MCF 10A (cell line): ENCODE measurements around the gene MINAR1. TPM values are rescaled to one million over a fixed set of nuclear protein-coding genes. Genes with fewer than 3 reads are reported as not detected.

ENCODE experiments used
- BruUV-seq: library from RNA; stranded (reverse); fragments of 400-500 nt; replicated peaks from 2 replicates; lab custom pipeline; 2021; lab: Mats Ljungman, UMichigan
- CTCF ChIA-PET: fragments of 300-600 bp; sonication (Branson Sonifier 250); formaldehyde crosslinking; extraction: SDS; loops from one replicate; lab custom pipeline; 2021; ENCODE audit warnings: antibody characterized with exemption, inconsistent platforms; lab: Yijun Ruan, JAX
- POLR2A ChIA-PET: fragments of 300-600, 350-650 bp; sonication (Branson Sonifier 250); formaldehyde crosslinking; extraction: SDS; loops from one replicate; lab custom pipeline; 2020; ENCODE audit warnings: antibody characterized with exemption, inconsistent platforms; lab: Yijun Ruan, JAX
- DNase-seq: peaks from one replicate; pipeline ENCODE4 v3.0.0-alpha.2; 2018; ENCODE audit not compliant: unreplicated experiment
- H3K27ac Mint-ChIP-seq: one replicate; pipeline ENCODE4 v1.8.0; 2022; ENCODE audit warnings: mild to moderate bottlenecking, low read depth, mixed read lengths; ENCODE audit not compliant: unreplicated experiment
- H3K27me3 Mint-ChIP-seq: one replicate; pipeline ENCODE4 v1.8.0; 2022; ENCODE audit warnings: mixed read lengths; ENCODE audit not compliant: insufficient read depth, unreplicated experiment
- H3K36me3 Mint-ChIP-seq: one replicate; pipeline ENCODE4 v1.8.0; 2022; ENCODE audit warnings: mild to moderate bottlenecking, moderate library complexity, mixed read lengths; ENCODE audit not compliant: insufficient read depth, unreplicated experiment
- H3K4me1 Mint-ChIP-seq: one replicate; pipeline ENCODE4 v1.8.0; 2022; ENCODE audit warnings: mixed read lengths; ENCODE audit not compliant: insufficient read depth, unreplicated experiment
- H3K4me3 Mint-ChIP-seq: one replicate; pipeline ENCODE4 v1.8.0; 2022; ENCODE audit warnings: mild to moderate bottlenecking, moderate library complexity, mixed read lengths; ENCODE audit not compliant: unreplicated experiment
- H3K9me3 Mint-ChIP-seq: one replicate; pipeline ENCODE4 v1.8.0; 2022; ENCODE audit warnings: mixed read lengths; ENCODE audit not compliant: unreplicated experiment
- intact Hi-C: fragments of 100-400 bp; cut with micrococcal nuclease; formaldehyde crosslinking; loops from 2 replicates; pipeline ENCODE4 v1.14.1; 2022
- total RNA-seq: library from RNA; stranded (reverse); gene quantifications from 2 replicates; pipeline ENCODE4 v1.2.3, GENCODE V29; 2022
- TF ChIP-seq, protein P1 (sequence below): fragments of 200-600 bp; IDR thresholded peaks from one replicate; pipeline ENCODE4 v1.8.0; 2022; ENCODE audit warnings: antibody characterized with exemption, mild to moderate bottlenecking; ENCODE audit not compliant: unreplicated experiment

MINAR1 gene
- total RNA-seq, 1 experiment from 2014 or later: 0.47 TPM

DNA sequence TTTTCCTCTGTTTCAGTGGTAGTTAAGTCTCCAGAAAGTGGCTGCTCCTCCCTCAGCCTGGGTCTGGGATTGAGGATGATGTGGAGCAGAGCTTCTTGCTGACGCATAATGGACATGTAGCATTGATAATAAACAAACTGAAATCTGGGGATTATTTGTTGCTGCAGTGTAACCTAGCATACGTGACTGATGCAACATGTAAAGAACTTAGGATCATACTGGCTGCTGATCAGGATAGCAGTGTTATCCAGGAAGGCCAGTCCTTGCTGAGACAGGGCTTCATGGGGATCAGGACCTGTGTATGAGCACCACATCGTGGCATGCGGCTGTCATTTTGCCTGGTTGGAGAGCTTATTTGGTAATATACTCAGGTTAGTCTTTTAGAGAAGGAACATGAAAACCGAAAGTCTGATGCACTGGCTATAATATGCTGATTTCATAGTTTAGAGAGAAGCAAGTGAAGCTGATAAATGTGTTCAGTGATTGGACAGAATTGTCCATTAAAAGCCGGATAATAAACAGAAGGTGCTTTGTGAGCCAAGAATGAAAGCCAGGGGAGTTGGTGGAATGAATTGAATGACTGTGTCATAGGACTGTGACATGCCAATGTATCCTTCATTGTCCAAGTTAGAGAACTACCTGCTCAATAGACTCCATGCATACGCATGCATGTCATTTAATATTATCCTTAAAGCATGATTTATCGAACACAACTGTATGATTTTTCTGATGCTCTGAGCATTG lies 4.1 kb downstream of the MINAR1 start:
- H3K9me3 Mint-ChIP-seq: no peaks in the 10 kb centered on the region
- intact Hi-C loops: no loop called here
- H3K27ac Mint-ChIP-seq: no peak overlapping the region
- POLR2A ChIA-PET: no interaction called here
- CTCF ChIA-PET: no interaction called here
- TF ChIP-seq, protein P1, sequence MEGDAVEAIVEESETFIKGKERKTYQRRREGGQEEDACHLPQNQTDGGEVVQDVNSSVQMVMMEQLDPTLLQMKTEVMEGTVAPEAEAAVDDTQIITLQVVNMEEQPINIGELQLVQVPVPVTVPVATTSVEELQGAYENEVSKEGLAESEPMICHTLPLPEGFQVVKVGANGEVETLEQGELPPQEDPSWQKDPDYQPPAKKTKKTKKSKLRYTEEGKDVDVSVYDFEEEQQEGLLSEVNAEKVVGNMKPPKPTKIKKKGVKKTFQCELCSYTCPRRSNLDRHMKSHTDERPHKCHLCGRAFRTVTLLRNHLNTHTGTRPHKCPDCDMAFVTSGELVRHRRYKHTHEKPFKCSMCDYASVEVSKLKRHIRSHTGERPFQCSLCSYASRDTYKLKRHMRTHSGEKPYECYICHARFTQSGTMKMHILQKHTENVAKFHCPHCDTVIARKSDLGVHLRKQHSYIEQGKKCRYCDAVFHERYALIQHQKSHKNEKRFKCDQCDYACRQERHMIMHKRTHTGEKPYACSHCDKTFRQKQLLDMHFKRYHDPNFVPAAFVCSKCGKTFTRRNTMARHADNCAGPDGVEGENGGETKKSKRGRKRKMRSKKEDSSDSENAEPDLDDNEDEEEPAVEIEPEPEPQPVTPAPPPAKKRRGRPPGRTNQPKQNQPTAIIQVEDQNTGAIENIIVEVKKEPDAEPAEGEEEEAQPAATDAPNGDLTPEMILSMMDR: no peak
- H3K4me3 Mint-ChIP-seq: no peak overlapping the region
- H3K36me3 Mint-ChIP-seq: no peaks in the 10 kb centered on the region
- H3K4me1 Mint-ChIP-seq: no peaks in the 10 kb centered on the region
- no peak for DNase-seq
- H3K27me3 Mint-ChIP-seq: peaks cover 28% of the 10 kb centered on the region
- no TSS peak for BruUV-seq

DNA sequence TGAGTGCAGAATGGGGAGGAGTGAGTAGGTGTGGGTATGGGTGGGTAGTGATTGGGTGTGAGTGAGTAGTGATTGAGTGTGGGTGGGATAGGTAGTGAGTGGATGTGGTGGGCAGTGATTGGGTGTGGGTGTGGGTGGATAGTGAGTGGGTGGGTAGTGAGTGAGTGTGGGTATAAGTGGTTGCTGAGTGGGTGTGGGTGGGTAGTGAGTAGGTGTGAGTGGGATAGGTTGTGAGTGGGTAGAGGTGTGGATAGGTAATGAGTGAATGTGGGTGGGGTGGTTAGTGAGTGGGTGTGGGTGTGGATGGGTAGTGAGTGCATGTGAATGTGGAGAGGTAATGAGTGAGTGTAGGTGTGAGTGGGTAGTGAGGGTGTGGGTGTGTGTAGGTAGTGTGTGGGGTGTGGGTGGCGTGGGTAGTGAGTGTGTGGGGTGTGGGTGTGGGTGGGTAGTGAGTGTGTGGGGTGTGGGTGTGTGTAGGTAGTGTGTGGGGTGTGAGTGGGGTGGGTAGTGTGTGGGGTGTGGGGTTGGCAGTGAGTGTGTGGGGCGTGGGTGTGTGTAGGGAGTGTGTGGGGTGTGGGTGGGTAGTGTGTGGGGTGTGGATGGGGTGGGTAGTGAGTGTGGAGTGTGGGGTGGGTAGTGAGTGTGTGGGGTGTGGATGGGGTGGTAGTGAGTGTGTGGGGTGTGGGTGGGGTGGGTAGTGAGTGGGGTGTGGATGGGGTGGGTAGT lies 5.3 kb downstream of the MINAR1 start:
- H3K36me3 Mint-ChIP-seq: no peaks in the 10 kb centered on the region
- ChIA-PET CTCF (no interaction called here), POLR2A (no interaction called here)
- peaks cover 19% of the 10 kb centered on the region for H3K27me3 Mint-ChIP-seq
- no peaks in the 10 kb centered on the region for H3K9me3 Mint-ChIP-seq
- no peak overlapping the region for H3K27ac Mint-ChIP-seq
- no peaks in the 10 kb centered on the region for H3K4me1 Mint-ChIP-seq
- no peak overlapping the region for H3K4me3 Mint-ChIP-seq
- intact Hi-C loops: no loop called here
- no peak for DNase-seq
- no TSS peak for BruUV-seq
- TF ChIP-seq, protein P1: no peak

DNA sequence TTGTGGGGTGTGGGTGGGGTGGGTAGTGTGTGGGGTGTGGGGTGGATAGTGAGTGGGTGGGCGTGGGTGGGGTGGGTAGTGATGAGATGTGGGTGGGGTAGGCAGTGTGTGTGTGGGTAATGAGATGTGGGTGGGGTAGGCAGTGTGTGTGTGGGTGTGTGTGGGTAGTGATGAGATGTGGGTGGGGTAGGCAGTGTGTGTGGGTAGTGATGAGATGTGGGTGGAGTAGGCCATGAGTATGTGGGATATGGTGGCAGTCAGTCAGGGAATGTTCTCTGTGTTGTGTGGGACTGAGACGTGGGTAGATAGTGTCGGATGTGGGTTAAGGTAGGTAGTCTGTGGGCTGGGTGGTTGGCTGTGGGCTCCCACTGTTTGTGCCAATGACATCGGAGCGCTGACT lies 7.1 kb downstream of the MINAR1 start:
- H3K4me3 Mint-ChIP-seq: no peak overlapping the region
- BruUV-seq: no TSS peak
- no peak overlapping the region for H3K27ac Mint-ChIP-seq
- no peaks in the 10 kb centered on the region for H3K36me3 Mint-ChIP-seq
- no peaks in the 10 kb centered on the region for H3K4me1 Mint-ChIP-seq
- CTCF ChIA-PET: no interaction called here
- TF ChIP-seq, protein P1: no peak
- peaks cover 1% of the 10 kb centered on the region for H3K27me3 Mint-ChIP-seq
- DNase-seq: no peak
- H3K9me3 Mint-ChIP-seq: no peaks in the 10 kb centered on the region
- intact Hi-C loops: no loop called here
- POLR2A ChIA-PET: no interaction called here

DNA sequence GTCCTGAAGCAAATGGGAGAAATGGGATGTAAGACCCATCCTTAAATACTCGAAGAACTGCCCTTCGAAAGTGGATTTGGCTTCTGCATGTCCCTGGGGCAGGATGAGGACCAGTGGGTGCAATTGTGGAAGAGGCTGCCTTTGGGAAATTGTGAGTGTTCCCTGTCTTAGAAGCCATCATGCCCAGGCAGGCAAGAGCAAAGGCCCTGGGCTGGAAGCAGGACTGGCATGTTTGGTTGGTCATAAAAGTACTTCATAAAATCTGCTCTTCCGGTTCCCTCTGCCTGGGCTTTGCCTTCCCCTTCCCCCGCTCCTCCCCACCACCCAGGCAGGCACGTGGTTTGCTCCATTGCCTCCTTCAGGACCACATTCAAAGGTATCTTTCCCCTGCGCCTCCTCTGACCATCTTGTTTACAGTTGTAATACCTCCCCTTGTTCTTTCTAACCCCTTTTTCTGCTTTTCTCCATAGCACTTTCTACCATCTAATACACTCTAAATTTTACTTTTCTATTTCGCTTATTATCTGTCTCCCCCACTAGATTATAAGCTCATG lies 8.3 kb downstream of the MINAR1 start:
- no peak for DNase-seq
- no peak overlapping the region for H3K27ac Mint-ChIP-seq
- H3K4me3 Mint-ChIP-seq: no peak overlapping the region
- POLR2A ChIA-PET: no interaction called here
- no TSS peak for BruUV-seq
- H3K4me1 Mint-ChIP-seq: no peaks in the 10 kb centered on the region
- no peaks in the 10 kb centered on the region for H3K36me3 Mint-ChIP-seq
- no peaks in the 10 kb centered on the region for H3K9me3 Mint-ChIP-seq
- TF ChIP-seq, protein P1: no peak
- intact Hi-C loops: no loop called here
- CTCF ChIA-PET: interaction anchor here (0.5 to 1.5 kb wide), 3 partner anchors 10 to 420 kb away, joined by 3 read pairs; no protein-coding TSS in a partner anchor
- H3K27me3 Mint-ChIP-seq: no peaks in the 10 kb centered on the region
